Measurements from ENCODE around the gene CUBN.

DNA sequence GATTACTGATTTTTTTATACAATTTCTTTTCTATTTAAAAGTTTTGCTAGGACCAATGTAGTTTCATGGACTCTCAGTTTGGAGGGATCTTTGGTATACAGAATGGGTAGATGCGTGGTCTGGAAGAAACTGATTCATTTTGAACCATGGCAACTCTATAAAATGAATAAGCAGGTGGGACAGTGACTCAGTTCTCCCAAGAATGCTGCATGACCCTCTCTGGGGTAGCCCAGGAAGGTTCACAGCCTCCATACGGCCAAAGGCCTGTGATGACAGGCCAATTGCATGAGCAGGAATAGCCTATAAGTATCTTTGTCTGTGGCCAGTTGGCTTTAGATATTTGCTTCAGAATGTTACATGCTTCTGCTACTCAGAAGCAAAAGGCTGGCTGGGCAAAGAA, 199.1 kb downstream of the CUBN start:
- TF ChIP-seq EZH2 (IDR thresholded peaks at IDR 0.05) = no peak
- TF ChIP-seq FOXP2 (optimal IDR thresholded peaks at IDR 0.05; ENCODE audit: control extremely low read depth, extremely low read length, insufficient read depth) = no peak

Data from SK-N-MC (cell line).